Measurements from ENCODE around the gene SLC25A36.
"Not testable (repeated sequence)": the region's sequence is repeated elsewhere in the genome, so short reads cannot be mapped to it uniquely, and the experiment has no call there.

SLC25A36 gene

DNA sequence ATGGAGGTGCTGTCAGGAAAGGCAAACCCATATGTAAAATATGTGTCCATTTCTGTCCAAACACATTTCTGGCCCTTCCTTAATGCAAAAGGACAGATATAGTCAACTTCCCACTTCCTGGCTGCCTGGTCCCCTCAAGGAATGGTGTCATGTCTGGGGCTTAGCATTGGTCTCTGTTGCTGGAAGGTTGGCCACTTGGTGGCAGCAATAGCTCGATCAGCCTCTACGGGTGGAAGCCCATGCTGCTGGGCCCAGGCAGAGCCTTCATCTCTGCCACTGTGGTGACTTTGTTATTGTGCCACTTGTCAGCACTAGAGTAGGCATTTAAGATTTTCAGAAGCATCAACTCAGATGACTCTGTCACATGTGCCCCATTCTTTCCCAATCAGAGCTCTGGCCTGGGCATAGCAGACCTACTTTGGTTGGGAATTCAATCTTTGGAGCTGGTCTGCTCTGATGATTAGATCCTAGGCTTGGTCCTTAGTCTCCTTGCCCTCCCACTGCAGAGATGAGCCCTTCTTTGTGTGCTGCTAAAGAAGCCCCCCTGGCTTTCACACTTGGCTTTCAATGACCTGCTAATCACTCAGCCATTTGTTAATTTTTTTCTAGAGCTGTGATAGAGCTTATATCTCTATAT is 58.5 kb downstream of the SLC25A36 start:
- H3K9me3 ChIP-seq (replicated peaks; ENCODE audit: low read length): no peaks in the 10 kb centered on the region
- H3K36me3 ChIP-seq (ENCODE audit: insufficient read depth, low read length): no peaks in the 10 kb centered on the region
- peaks cover 2% of the 10 kb centered on the region for H3K27me3 ChIP-seq (ENCODE audit: control insufficient read depth, insufficient read depth, low read length)
- no peak overlapping the region for H3K9ac ChIP-seq (ENCODE audit: low read depth, low read length)
- no peak overlapping the region for H3K4me2 ChIP-seq (ENCODE audit: low read length)
- H3K4me1 ChIP-seq (ENCODE audit: control insufficient read depth, insufficient read depth, low read length): no peaks in the 10 kb centered on the region
- H3K4me3 ChIP-seq (ENCODE audit: low read length): no peak overlapping the region

DNA sequence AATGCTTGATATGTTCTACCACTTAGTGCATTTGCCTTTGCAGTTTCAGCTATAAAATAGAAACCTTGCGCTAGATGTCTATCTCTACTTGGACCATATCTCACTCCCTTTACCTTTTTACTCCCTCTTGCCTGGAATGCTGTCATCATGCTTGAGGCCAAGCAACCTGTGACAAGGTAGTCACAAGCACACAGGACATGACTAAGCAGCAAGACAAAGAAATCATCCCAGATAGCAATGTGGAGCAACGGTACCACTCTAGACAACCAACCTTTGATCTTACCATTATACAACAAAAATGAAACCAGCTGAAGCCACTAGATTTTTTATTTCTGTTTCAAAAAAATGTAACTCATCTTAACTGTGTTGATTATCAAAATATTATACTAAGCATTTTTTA is 59.0 kb downstream of the SLC25A36 start:
- Histone ChIP-seq H3K36me3 (ENCODE audit: insufficient read depth, low read length) (no peaks in the 10 kb centered on the region), H3K9me3 (replicated peaks; ENCODE audit: low read length) (no peaks in the 10 kb centered on the region), H3K4me3 (ENCODE audit: low read length) (no peak overlapping the region), H3K4me2 (ENCODE audit: low read length) (no peak overlapping the region), H3K4me1 (ENCODE audit: control insufficient read depth, insufficient read depth, low read length) (no peaks in the 10 kb centered on the region), H3K9ac (ENCODE audit: low read depth, low read length) (no peak overlapping the region), H3K27me3 (ENCODE audit: control insufficient read depth, insufficient read depth, low read length) (peaks cover 7% of the 10 kb centered on the region)

DNA sequence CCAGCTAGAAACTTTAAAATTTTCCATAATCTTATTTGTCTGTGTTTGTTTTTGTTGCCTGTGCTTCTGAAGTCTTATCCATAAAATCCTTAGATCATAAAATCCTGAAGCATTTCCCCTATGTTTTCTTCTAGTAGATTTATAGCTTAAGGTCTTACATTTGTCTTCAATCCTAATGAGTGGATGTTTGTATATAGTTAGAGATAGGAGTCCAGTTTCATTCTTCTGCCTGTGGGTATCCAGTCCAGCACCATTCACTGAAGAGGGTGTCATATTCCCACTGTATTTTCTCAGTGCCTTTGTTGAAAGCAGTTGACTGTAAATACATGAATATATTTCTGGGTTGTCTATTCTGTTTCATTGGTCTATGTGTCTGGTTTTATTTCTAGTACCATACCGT is 64.7 kb downstream of the SLC25A36 start:
- H3K9ac ChIP-seq (ENCODE audit: low read depth, low read length): no peak overlapping the region
- peaks cover 16% of the 10 kb centered on the region for H3K27me3 ChIP-seq (ENCODE audit: control insufficient read depth, insufficient read depth, low read length)
- H3K36me3 ChIP-seq (ENCODE audit: insufficient read depth, low read length): no peaks in the 10 kb centered on the region
- H3K4me3 ChIP-seq (ENCODE audit: low read length): no peak overlapping the region
- H3K9me3 ChIP-seq (replicated peaks; ENCODE audit: low read length): no peaks in the 10 kb centered on the region
- H3K4me1 ChIP-seq (ENCODE audit: control insufficient read depth, insufficient read depth, low read length): no peaks in the 10 kb centered on the region
- no peak overlapping the region for H3K4me2 ChIP-seq (ENCODE audit: low read length)

- Histone ChIP-seq H3K4me1 (ENCODE audit: control insufficient read depth, insufficient read depth, low read length) (peaks cover 5% of the 10 kb centered on the region), H3K4me3 (ENCODE audit: low read length) (no peak overlapping the region), H3K9ac (ENCODE audit: low read depth, low read length) (no peak overlapping the region)
Observed at GRCh38 chr3:141009496-141009895, 67.9 kb downstream of the SLC25A36 start.

DNA sequence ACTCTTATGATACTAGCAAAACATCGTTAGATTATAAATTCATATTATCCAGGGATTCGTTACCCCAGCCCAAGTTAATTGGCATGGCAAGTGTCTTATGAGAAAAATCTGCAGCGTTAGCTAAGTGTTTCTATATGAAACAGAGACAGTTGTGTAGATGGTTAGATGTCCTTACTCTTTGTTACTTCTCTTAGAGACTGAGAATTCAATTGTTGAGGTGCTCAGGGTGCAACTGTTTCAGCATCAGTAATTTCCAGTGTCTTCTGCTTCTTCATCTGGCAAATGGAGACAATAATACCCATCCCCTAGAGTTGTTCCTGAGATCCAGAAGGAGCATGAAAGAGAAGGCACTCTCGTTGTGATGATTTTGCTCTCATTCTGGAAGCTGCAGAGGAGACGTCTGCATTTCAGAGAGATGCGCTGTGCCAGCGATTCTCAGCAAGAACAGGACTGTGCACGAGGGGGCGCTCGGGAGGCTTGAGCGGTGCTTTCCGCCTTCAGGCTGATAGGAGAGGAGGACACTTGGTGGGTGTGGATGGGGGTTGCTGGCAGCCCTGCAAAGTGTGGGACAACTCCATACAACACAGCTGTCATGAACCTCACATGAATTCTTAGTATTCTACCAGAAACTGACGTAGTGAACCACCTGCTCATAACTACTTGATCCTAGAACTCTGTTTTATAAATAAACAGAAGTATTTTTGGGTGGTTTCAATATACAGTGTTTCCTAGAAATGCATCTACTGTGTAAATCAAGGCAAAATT is 69.8 kb downstream of the SLC25A36 start:
- Histone ChIP-seq H3K27me3 (ENCODE audit: control insufficient read depth, insufficient read depth, low read length) (peaks cover 7% of the 10 kb centered on the region), H3K4me2 (ENCODE audit: low read length) (no peak overlapping the region), H3K9me3 (replicated peaks; ENCODE audit: low read length) (no peaks in the 10 kb centered on the region), H3K4me3 (ENCODE audit: low read length) (no peak overlapping the region), H3K9ac (ENCODE audit: low read depth, low read length) (no peak overlapping the region), H3K4me1 (ENCODE audit: control insufficient read depth, insufficient read depth, low read length) (peaks cover 5% of the 10 kb centered on the region), H3K36me3 (ENCODE audit: insufficient read depth, low read length) (no peaks in the 10 kb centered on the region)

More at GRCh38 chr3:141009496-141009895, 67.9 kb downstream of the SLC25A36 start:
- H3K9me3 ChIP-seq (replicated peaks; ENCODE audit: low read length): no peaks in the 10 kb centered on the region
- H3K4me2 ChIP-seq (ENCODE audit: low read length): no peak overlapping the region
- H3K27me3 ChIP-seq (ENCODE audit: control insufficient read depth, insufficient read depth, low read length): peaks cover 16% of the 10 kb centered on the region
- no peaks in the 10 kb centered on the region for H3K36me3 ChIP-seq (ENCODE audit: insufficient read depth, low read length)

DNA sequence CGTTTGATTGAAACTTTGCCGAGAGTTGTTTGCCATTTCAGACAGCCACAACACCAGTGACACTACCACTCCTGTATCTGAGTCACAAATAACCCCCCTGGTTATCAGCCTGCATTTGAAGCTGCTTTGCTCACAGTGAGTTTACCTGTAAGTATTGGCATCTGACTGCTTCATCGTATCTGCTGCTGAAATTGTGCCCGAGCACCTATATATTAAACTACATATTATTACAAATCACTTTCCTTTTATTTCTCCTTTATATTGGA is 70.3 kb downstream of the SLC25A36 start:
- Histone ChIP-seq H3K27me3 (ENCODE audit: control insufficient read depth, insufficient read depth, low read length) (peaks cover 7% of the 10 kb centered on the region), H3K36me3 (ENCODE audit: insufficient read depth, low read length) (no peaks in the 10 kb centered on the region), H3K4me1 (ENCODE audit: control insufficient read depth, insufficient read depth, low read length) (peaks cover 5% of the 10 kb centered on the region), H3K9ac (ENCODE audit: low read depth, low read length) (no peak overlapping the region), H3K4me2 (ENCODE audit: low read length) (no peak overlapping the region), H3K9me3 (replicated peaks; ENCODE audit: low read length) (no peaks in the 10 kb centered on the region), H3K4me3 (ENCODE audit: low read length) (no peak overlapping the region)

GRCh38 chr3:141012571-141012970 is 70.9 kb downstream of the SLC25A36 start:
- Histone ChIP-seq H3K4me3 (ENCODE audit: low read length) (no peak overlapping the region), H3K9ac (ENCODE audit: low read depth, low read length) (no peak overlapping the region), H3K4me2 (ENCODE audit: low read length) (no peak overlapping the region), H3K27me3 (ENCODE audit: control insufficient read depth, insufficient read depth, low read length) (peaks cover 5% of the 10 kb centered on the region), H3K9me3 (replicated peaks; ENCODE audit: low read length) (no peaks in the 10 kb centered on the region), H3K4me1 (ENCODE audit: control insufficient read depth, insufficient read depth, low read length) (peaks cover 5% of the 10 kb centered on the region), H3K36me3 (ENCODE audit: insufficient read depth, low read length) (no peaks in the 10 kb centered on the region)

DNA sequence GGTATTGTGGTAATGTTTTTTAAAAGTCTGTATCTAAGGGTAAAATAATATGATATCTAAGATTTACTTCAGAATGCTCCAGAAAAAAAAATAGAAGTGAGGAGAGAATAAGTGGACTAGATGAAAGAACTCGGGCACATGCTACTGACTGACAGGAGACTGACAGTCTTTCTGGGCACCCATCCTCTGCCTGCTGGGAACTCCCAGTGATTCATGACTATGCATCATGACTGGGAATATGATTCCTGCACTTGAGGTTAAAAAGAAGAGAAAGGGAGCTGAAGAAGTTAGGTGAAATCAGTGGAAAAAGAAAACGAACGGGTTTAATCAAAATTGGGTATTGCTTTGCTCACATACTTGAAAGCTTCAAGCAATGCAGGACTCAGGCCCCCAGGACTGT is 73.8 kb downstream of the SLC25A36 start:
- H3K4me2 ChIP-seq (ENCODE audit: low read length): no peak overlapping the region
- no peaks in the 10 kb centered on the region for H3K9me3 ChIP-seq (replicated peaks; ENCODE audit: low read length)
- H3K27me3 ChIP-seq (ENCODE audit: control insufficient read depth, insufficient read depth, low read length): no peaks in the 10 kb centered on the region

DNA sequence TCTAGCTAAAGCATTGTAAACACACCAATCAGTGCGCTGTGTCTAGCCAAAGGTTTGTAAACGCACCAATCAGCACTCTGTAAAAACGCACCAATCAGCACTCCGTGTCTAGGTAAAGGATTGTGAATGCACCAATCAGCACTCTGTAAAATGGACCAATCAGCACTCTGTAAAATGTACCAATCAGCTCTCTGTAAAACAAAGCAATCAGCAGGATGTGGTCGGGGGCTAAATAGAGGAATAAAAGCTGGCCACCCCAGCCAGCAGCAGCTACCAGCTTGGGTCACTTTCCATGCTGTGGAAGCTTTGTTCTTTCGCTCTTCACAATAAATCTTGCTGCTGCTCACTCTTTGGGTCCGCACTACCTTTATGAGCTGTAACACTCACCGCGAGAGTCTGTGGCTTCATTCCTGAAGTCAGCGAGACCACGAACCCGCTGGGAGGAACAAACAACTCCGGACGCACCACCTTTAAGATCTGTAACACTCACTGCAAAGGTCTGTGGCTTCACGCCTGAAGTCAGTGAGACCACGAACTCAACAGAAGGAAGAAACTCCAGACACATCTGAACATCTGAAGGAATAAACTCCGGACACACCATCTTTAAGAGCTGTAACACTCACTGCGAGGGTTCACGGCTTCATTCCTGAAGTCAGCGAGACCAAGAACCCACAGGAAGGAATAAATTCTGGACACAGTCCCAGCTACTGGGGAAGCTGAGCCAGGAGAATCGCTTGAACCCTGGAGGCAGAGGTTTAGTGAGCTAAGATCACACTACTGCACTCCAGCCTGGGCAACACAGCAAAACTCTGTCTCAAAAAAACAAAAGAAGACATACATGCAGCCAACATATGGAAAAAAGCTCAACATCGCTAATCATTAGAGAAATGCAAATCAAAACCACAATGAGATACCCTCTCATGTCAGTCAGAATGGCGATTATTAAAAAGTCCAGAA is 76.0 kb downstream of the SLC25A36 start:
- H3K4me1 ChIP-seq (ENCODE audit: control insufficient read depth, insufficient read depth, low read length); H3K9me3 ChIP-seq (replicated peaks; ENCODE audit: low read length); H3K27me3 ChIP-seq (ENCODE audit: control insufficient read depth, insufficient read depth, low read length); H3K36me3 ChIP-seq (ENCODE audit: insufficient read depth, low read length); H3K4me2 ChIP-seq (ENCODE audit: low read length); H3K9ac ChIP-seq (ENCODE audit: low read depth, low read length); H3K4me3 ChIP-seq (ENCODE audit: low read length): not testable (repeated sequence)

More for the DNA sequence above, 73.8 kb downstream of the SLC25A36 start:
- H3K36me3 ChIP-seq (ENCODE audit: insufficient read depth, low read length): no peaks in the 10 kb centered on the region
- no peak overlapping the region for H3K4me3 ChIP-seq (ENCODE audit: low read length)
- H3K9ac ChIP-seq (ENCODE audit: low read depth, low read length): no peak overlapping the region
- H3K4me1 ChIP-seq (ENCODE audit: control insufficient read depth, insufficient read depth, low read length): peaks cover 6% of the 10 kb centered on the region

- no peak overlapping the region for H3K9ac ChIP-seq (ENCODE audit: low read depth, low read length)
- H3K4me3 ChIP-seq (ENCODE audit: low read length): no peak overlapping the region
- H3K4me2 ChIP-seq (ENCODE audit: low read length): no peak overlapping the region
- peaks cover 4% of the 10 kb centered on the region for H3K4me1 ChIP-seq (ENCODE audit: control insufficient read depth, insufficient read depth, low read length)
- H3K36me3 ChIP-seq (ENCODE audit: insufficient read depth, low read length): no peaks in the 10 kb centered on the region
- no peaks in the 10 kb centered on the region for H3K27me3 ChIP-seq (ENCODE audit: control insufficient read depth, insufficient read depth, low read length)
- H3K9me3 ChIP-seq (replicated peaks; ENCODE audit: low read length): no peaks in the 10 kb centered on the region
Observed at GRCh38 chr3:141019244-141019643, 77.6 kb downstream of the SLC25A36 start.

DNA sequence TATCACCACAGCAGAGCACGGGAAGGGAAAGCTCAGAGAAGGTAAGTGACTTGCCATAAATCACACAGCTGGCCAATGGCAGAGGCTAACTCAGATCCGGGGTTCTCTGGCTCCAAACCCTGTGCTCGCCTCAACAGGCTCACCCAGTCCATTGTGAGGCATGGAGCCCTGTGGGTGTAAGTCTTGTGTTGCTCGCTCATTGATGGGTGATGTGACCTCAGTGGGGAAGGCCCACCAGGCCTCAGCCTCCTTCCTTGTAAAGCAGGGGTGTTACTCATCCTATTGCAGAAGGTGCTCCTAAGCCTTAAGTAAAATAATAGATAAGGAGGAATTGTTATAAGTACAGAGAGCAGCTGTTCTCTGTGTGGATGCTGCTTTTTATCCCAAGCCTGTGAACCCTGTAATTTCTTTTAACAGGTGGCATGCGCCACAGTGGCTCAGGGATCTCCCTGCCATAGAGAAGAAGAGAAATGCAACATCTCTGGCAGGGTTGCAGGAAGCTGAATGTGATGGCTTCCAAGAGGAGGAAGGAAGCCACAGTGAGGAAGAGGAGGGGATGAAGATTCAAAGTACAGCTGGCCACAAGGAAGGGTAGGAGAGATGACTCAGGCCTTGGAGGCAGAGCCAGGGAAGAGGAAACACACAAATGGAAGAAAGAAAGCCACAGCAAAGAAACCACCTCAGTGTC is 78.7 kb downstream of the SLC25A36 start:
- Histone ChIP-seq H3K4me2 (ENCODE audit: low read length) (no peak overlapping the region), H3K9me3 (replicated peaks; ENCODE audit: low read length) (no peaks in the 10 kb centered on the region), H3K27me3 (ENCODE audit: control insufficient read depth, insufficient read depth, low read length) (no peaks in the 10 kb centered on the region), H3K36me3 (ENCODE audit: insufficient read depth, low read length) (no peaks in the 10 kb centered on the region), H3K4me3 (ENCODE audit: low read length) (no peak overlapping the region), H3K4me1 (ENCODE audit: control insufficient read depth, insufficient read depth, low read length) (peaks cover 4% of the 10 kb centered on the region), H3K9ac (ENCODE audit: low read depth, low read length) (no peak overlapping the region)
